Left ventricle myocardium inferior (tissue), 1 donor: ENCODE measurements around the gene APIP. TPM values are rescaled to one million over a fixed set of nuclear protein-coding genes. Genes with fewer than 3 reads are reported as not detected.

Source experiments
- DNase-seq: peaks from one replicate; pipeline ENCODE4 v3.0.0-alpha.2; 2020
- H3K27ac ChIP-seq: fragments of 200-600 bp; replicated peaks from 2 replicates; pipeline ENCODE4 v1.8.0; 2021
- H3K27me3 ChIP-seq: fragments of 200-600 bp; 2 replicates; pipeline ENCODE4 v1.8.0; 2021; ENCODE audit warnings: low read depth
- H3K36me3 ChIP-seq: fragments of 200-600 bp; 2 replicates; pipeline ENCODE4 v1.8.0; 2021
- H3K4me1 ChIP-seq: fragments of 200-600 bp; 2 replicates; pipeline ENCODE4 v1.8.0; 2021
- H3K4me3 ChIP-seq: fragments of 200-600 bp; 2 replicates; pipeline ENCODE4 v1.8.0; 2021; ENCODE audit warnings: mild to moderate bottlenecking, moderate library complexity
- H3K9me3 ChIP-seq: fragments of 200-600 bp; replicated peaks from 2 replicates; pipeline ENCODE4 v1.8.0; 2021
- CTCF ChIP-seq: fragments of 200-600 bp; IDR thresholded peaks from 2 replicates; pipeline ENCODE4 v1.8.0; 2021; ENCODE audit warnings: antibody characterized with exemption, mild to moderate bottlenecking, borderline replicate concordance
- intact Hi-C: fragments of 100-400 bp; cut with micrococcal nuclease; formaldehyde crosslinking; loops from one replicate; pipeline ENCODE4 v1.11.0; 2022
- microRNA-seq: library from miRNA; unstranded; fragments of <30 nt; microRNA quantifications from one replicate; pipeline ENCODE4 v1.2.0, GENCODE V29; 2020
- total RNA-seq: library from RNA; stranded (reverse); fragmentation: NEBNext Ultra II Directional; extraction: Animal tissue kit (Norgen Biotek cat#: 25700); gene quantifications from one replicate; pipeline ENCODE4 v1.2.1, GENCODE V29; 2021
- donor health status: DM: no; HTN: yes; CAD: no; lungs with severe emphysema.

APIP gene
- total RNA-seq, 1 donor from 2014 or later: 24.3 TPM

GRCh38 chr11:34840736-34841386, 75.3 kb downstream of the APIP start:
- TF ChIP-seq CTCF: peak; percentile 45
- no peaks in the 10 kb centered on the region for H3K4me1 ChIP-seq
- intact Hi-C loops: no loop called here

GRCh38 chr11:34839969-34840368, 76.2 kb downstream of the APIP start:
- H3K9me3 ChIP-seq: no peaks in the 10 kb centered on the region
- H3K27me3 ChIP-seq: peaks cover 7% of the 10 kb centered on the region
- H3K4me3 ChIP-seq: no peak overlapping the region
- no peak overlapping the region for H3K27ac ChIP-seq
- TF ChIP-seq CTCF: no peak
- intact Hi-C loops: no loop called here
- no peak for DNase-seq
- no peaks in the 10 kb centered on the region for H3K4me1 ChIP-seq
- no peaks in the 10 kb centered on the region for H3K36me3 ChIP-seq

More at GRCh38 chr11:34840736-34841386, 75.3 kb downstream of the APIP start:
- Histone ChIP-seq H3K27ac (no peak overlapping the region), H3K27me3 (peaks cover 7% of the 10 kb centered on the region), H3K4me3 (no peak overlapping the region), H3K9me3 (no peaks in the 10 kb centered on the region), H3K36me3 (no peaks in the 10 kb centered on the region)
- DNase-seq: no peak

GRCh38 chr11:34836958-34837856, 79.0 kb downstream of the APIP start:
- Histone ChIP-seq H3K9me3 (peaks cover 4% of the 10 kb centered on the region), H3K4me3 (no peak overlapping the region), H3K27me3 (peaks cover 7% of the 10 kb centered on the region), H3K36me3 (no peaks in the 10 kb centered on the region), H3K4me1 (no peaks in the 10 kb centered on the region), H3K27ac (no peak overlapping the region)
- intact Hi-C loops: no loop called here
- TF ChIP-seq CTCF: no peak
- no peak for DNase-seq

GRCh38 chr11:34833602-34834001, 82.6 kb downstream of the APIP start:
- H3K9me3 ChIP-seq: peaks cover 4% of the 10 kb centered on the region
- no peak overlapping the region for H3K4me3 ChIP-seq
- no peak overlapping the region for H3K27ac ChIP-seq
- peaks cover 5% of the 10 kb centered on the region for H3K4me1 ChIP-seq
- intact Hi-C loops: no loop called here
- DNase-seq: no peak
- no peaks in the 10 kb centered on the region for H3K36me3 ChIP-seq
- H3K27me3 ChIP-seq: peaks cover 7% of the 10 kb centered on the region
- TF ChIP-seq CTCF: no peak

Small RNA genes within 50 kb of the gene (microRNA-seq; reads per million reads assigned to microRNA genes)
- 2.5 reads per million for gene MIR1343

Other genes with a start within 250 kb of the APIP start
- gene PDHX, start 239 bp upstream of the APIP start, total RNA-seq: 157 TPM
- 14.0 TPM for gene CD44, start 222.8 kb upstream of the APIP start, total RNA-seq